Loucy (cell line): ENCODE results near the gene DLGAP5.

Source experiments
- CTCF ChIP-seq: fragments of 200-600 bp; sonication (generic); conservative IDR thresholded peaks from 2 replicates; pipeline ENCODE4 v1.5.1; 2014; ENCODE audit warnings: mild to moderate bottlenecking, antibody characterized with exemption, low read length
- EZH2phosphoT487 ChIP-seq: fragments of 200-600 bp; IDR thresholded peaks from 2 replicates; pipeline ENCODE4 v1.6.1; 2018; ENCODE audit warnings: antibody characterized with exemption, mild to moderate bottlenecking, moderate library complexity, borderline replicate concordance

- TF ChIP-seq CTCF (no peak), EZH2phosphoT487 (no peak)
Observed at GRCh38 chr14:55170526-55170925, 20.9 kb downstream of the DLGAP5 start.
